ENCODE data around the gene GLRX5.

The GLRX5 gene

DNA sequence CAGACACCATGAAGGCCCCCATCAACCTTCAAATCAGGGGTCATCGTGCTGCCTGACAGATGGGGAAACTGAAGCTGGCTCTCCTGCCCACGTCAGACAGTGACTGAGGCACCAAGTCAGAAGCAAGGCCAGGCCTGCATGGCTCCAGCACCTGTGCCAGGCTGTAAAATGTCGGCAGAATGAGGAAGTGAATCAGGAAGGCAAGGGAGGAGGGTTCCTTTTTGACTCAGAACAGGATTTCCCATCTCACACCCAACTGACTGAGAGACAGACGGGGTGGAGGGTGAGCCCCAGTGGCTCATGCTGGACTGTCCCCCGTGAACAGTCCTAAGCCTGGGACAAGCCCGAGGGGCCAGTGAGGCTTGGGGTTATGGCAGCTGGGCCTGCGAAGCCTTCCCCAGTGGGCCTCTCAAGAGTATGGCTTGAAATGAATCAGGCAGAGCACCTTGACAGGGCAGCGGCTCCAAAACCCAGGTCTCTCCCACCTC, 39.3 kb upstream of the GLRX5 start:
- no peaks in the 10 kb centered on the region for H4K20me1 ChIP-seq (ENCODE audit: insufficient read depth, low read length)
- no peak overlapping the region for H3K9ac ChIP-seq (ENCODE audit: low read depth, low read length)
- no peak overlapping the region for H3K27ac ChIP-seq (ENCODE audit: low read length)
- H3K27me3 ChIP-seq (ENCODE audit: insufficient read depth, low read length, poor library complexity), result peaks cover 7% of the 10 kb centered on the region
- no peaks in the 10 kb centered on the region for H3K4me1 ChIP-seq (ENCODE audit: insufficient read depth, low read length)
- DNase-seq, result no peak
- H3K36me3 ChIP-seq (ENCODE audit: insufficient read depth, low read length), result no peaks in the 10 kb centered on the region
- H3K79me2 ChIP-seq (ENCODE audit: insufficient read depth, low read length), result no peaks in the 10 kb centered on the region
- H3K4me2 ChIP-seq (ENCODE audit: insufficient read depth, low read length), result no peak overlapping the region
- no peaks in the 10 kb centered on the region for H3K9me3 ChIP-seq (ENCODE audit: insufficient read depth, low read length, severe bottlenecking)
- H2AFZ ChIP-seq (ENCODE audit: low read depth, low read length), result no peak overlapping the region
- TF ChIP-seq EZH2 (IDR thresholded peaks at IDR 0.05; ENCODE audit: borderline replicate concordance, low read depth, low read length, severe bottlenecking), result no peak
- TF ChIP-seq, protein P1, sequence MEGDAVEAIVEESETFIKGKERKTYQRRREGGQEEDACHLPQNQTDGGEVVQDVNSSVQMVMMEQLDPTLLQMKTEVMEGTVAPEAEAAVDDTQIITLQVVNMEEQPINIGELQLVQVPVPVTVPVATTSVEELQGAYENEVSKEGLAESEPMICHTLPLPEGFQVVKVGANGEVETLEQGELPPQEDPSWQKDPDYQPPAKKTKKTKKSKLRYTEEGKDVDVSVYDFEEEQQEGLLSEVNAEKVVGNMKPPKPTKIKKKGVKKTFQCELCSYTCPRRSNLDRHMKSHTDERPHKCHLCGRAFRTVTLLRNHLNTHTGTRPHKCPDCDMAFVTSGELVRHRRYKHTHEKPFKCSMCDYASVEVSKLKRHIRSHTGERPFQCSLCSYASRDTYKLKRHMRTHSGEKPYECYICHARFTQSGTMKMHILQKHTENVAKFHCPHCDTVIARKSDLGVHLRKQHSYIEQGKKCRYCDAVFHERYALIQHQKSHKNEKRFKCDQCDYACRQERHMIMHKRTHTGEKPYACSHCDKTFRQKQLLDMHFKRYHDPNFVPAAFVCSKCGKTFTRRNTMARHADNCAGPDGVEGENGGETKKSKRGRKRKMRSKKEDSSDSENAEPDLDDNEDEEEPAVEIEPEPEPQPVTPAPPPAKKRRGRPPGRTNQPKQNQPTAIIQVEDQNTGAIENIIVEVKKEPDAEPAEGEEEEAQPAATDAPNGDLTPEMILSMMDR (IDR thresholded peaks at IDR 0.05; ENCODE audit: borderline replicate concordance, extremely low read depth, low read length, poor library complexity, severe bottlenecking), result no peak
- no peak for ATAC-seq (ENCODE audit: insufficient read depth, low read depth)
- H3K4me3 ChIP-seq (ENCODE audit: low read depth in 1 of 2, low read length in 2 of 2), result no peak overlapping the region

DNA sequence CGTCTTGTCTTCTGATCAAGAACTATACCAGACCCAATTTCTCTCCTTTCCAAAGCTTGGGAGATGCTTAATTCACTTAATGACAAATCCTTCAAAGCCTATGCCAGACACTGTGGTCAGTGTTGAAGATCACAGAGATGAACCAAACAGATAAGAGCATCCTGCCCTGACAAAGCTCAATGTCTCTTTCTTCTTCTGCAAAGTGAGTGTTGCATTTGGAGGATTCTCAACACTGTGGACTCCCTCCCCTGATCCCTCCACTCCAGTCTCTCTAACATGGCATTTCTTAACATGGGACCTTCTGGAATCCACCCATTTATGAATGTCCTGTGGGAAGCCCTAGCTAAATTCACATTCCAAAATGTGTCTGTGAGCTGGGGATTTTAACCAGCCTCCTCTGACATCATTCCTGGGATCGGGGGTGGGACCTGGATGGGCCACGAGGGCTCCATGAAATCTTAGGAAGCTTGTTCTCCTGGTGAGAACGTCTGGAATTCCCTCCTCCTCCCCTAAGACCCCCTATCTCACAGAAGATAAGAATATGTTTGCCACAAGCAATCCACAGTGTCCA, 38.7 kb upstream of the GLRX5 start:
- H2AFZ ChIP-seq (ENCODE audit: low read depth, low read length), result no peak overlapping the region
- no peaks in the 10 kb centered on the region for H3K4me1 ChIP-seq (ENCODE audit: insufficient read depth, low read length)
- no peak overlapping the region for H3K9ac ChIP-seq (ENCODE audit: low read depth, low read length)
- ATAC-seq (ENCODE audit: insufficient read depth, low read depth) (peak; percentile 59; the same call in 2 of the 3 replicates), DNase-seq (no peak)
- no peak overlapping the region for H3K27ac ChIP-seq (ENCODE audit: low read length)
- TF ChIP-seq, protein P1 (IDR thresholded peaks at IDR 0.05; ENCODE audit: borderline replicate concordance, extremely low read depth, low read length, poor library complexity, severe bottlenecking), result no peak
- no peak for TF ChIP-seq EZH2 (IDR thresholded peaks at IDR 0.05; ENCODE audit: borderline replicate concordance, low read depth, low read length, severe bottlenecking)
- no peaks in the 10 kb centered on the region for H3K9me3 ChIP-seq (ENCODE audit: insufficient read depth, low read length, severe bottlenecking)
- no peak overlapping the region for H3K4me2 ChIP-seq (ENCODE audit: insufficient read depth, low read length)
- no peaks in the 10 kb centered on the region for H3K36me3 ChIP-seq (ENCODE audit: insufficient read depth, low read length)
- no peaks in the 10 kb centered on the region for H4K20me1 ChIP-seq (ENCODE audit: insufficient read depth, low read length)
- peaks cover 7% of the 10 kb centered on the region for H3K27me3 ChIP-seq (ENCODE audit: insufficient read depth, low read length, poor library complexity)
- no peaks in the 10 kb centered on the region for H3K79me2 ChIP-seq (ENCODE audit: insufficient read depth, low read length)
- H3K4me3 ChIP-seq (ENCODE audit: low read depth in 1 of 2, low read length in 2 of 2), result no peak overlapping the region

DNA sequence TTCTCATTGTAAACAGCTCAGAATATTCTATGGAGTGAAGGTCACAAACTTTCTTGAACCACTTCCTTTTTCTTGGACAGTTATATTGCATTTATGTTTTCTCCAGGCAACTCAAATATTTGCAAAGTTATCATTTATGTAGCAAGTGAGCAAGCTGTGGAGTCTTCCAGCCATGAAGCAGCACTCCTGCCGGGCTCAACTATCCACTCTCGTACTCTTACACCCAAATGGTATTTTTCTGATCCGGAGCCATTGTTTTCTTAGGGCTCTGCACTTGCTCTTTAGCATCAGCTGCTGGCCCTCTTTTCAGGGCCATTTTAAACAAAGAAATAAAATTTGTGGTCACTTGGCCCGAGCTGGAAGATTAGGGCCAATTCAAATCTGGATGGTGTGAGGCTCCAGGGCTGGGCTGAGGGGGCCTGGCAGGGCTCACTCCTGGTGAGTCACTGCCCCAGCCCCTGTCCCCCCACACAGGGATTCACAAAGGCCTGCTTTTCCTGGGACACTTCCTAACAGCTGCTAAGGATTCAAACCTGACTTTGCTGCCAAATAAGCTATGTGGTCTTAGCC, 38.1 kb upstream of the GLRX5 start:
- no peak overlapping the region for H3K4me2 ChIP-seq (ENCODE audit: insufficient read depth, low read length)
- no peak overlapping the region for H3K9ac ChIP-seq (ENCODE audit: low read depth, low read length)
- TF ChIP-seq EZH2 (IDR thresholded peaks at IDR 0.05; ENCODE audit: borderline replicate concordance, low read depth, low read length, severe bottlenecking), result no peak
- TF ChIP-seq, protein P1 (IDR thresholded peaks at IDR 0.05; ENCODE audit: borderline replicate concordance, extremely low read depth, low read length, poor library complexity, severe bottlenecking), result no peak
- H4K20me1 ChIP-seq (ENCODE audit: insufficient read depth, low read length), result no peaks in the 10 kb centered on the region
- ATAC-seq (ENCODE audit: insufficient read depth, low read depth) (no peak), DNase-seq (no peak)
- no peaks in the 10 kb centered on the region for H3K9me3 ChIP-seq (ENCODE audit: insufficient read depth, low read length, severe bottlenecking)
- no peaks in the 10 kb centered on the region for H3K4me1 ChIP-seq (ENCODE audit: insufficient read depth, low read length)
- H2AFZ ChIP-seq (ENCODE audit: low read depth, low read length), result no peak overlapping the region
- H3K4me3 ChIP-seq (ENCODE audit: low read depth in 1 of 2, low read length in 2 of 2), result no peak overlapping the region
- no peak overlapping the region for H3K27ac ChIP-seq (ENCODE audit: low read length)
- H3K79me2 ChIP-seq (ENCODE audit: insufficient read depth, low read length), result no peaks in the 10 kb centered on the region
- H3K27me3 ChIP-seq (ENCODE audit: insufficient read depth, low read length, poor library complexity), result peaks cover 7% of the 10 kb centered on the region
- no peaks in the 10 kb centered on the region for H3K36me3 ChIP-seq (ENCODE audit: insufficient read depth, low read length)
